ENCODE data around the gene MRFAP1L1.
"Not testable (repeated sequence)": the region's sequence is repeated elsewhere in the genome, so short reads cannot be mapped to it uniquely, and the experiment has no call there.

MRFAP1L1 gene

DNA sequence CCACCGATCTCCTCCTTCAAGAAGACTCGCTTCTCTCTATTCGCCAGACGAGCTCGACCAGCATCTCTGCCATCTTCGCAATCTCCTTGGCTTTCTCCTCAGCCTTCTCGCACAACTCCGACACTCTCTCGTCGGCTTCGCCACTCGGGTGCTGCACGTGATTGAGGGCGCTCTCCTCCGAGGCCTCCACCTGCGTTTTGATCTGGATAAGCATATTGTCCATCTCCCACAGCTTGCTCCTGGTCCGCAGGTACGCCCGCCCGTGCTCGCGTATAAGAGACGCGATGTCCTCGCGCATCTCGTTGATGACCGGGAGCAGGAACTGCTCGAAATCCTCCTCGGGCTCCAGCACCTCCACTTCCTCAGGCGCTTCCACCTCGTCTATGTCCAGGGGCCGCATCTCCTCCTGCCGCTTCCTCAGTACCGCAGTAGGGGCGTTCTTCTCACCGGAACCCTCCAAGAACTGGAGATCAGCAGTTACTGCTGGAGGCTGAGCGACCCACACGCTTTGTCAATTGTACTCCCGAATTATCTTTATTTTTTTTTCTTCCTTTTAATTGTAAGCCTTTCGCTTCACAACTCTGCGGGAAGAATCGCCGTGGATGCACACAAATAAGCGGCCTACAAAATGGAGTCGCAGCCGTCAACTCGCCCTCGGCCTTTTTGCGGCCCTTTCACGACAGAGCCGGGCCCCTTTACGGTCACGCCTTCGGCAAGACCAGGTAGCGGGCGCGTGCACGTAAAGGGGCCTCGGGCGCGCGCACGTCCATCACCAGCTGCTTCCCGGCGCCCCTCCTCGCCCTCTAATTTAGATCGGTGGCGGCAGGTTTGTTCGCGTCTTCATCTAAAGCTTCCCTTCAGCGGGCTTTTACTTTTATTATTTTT lies at the start of gene MRFAP1L1:
Gene MRFAP1L1 (minus strand): TSS at position 636 of the 885 bp plus-strand sequence. CDS start 236 bp downstream, at position 400.
- H3K4me1 ChIP-seq (ENCODE audit: control insufficient read depth, insufficient read depth, low read length), result peaks cover 17% of the 10 kb centered on the region
- no peaks in the 10 kb centered on the region for H3K27me3 ChIP-seq (ENCODE audit: control insufficient read depth, insufficient read depth, low read length)
- H3K27ac ChIP-seq (ENCODE audit: low read depth, low read length), result peak within 1 kb of the TSS; percentile 81
- H3K4me3 ChIP-seq (ENCODE audit: low read length), result peak within 1 kb of the TSS; percentile 96
- no peaks in the 10 kb centered on the region for H3K36me3 ChIP-seq (ENCODE audit: control insufficient read depth, insufficient read depth, low read length)
- H3K9ac ChIP-seq (ENCODE audit: low read length), result peak within 1 kb of the TSS; percentile 89

GRCh38 chr4:6758728-6759127 lies 49.1 kb upstream of the MRFAP1L1 start:
- Histone ChIP-seq H3K9ac (ENCODE audit: low read length) (no peak overlapping the region), H3K27ac (ENCODE audit: low read depth, low read length) (no peak overlapping the region), H3K27me3 (ENCODE audit: control insufficient read depth, insufficient read depth, low read length) (no peaks in the 10 kb centered on the region), H3K4me3 (ENCODE audit: low read length) (no peak overlapping the region), H3K4me1 (ENCODE audit: control insufficient read depth, insufficient read depth, low read length) (no peaks in the 10 kb centered on the region), H3K36me3 (ENCODE audit: control insufficient read depth, insufficient read depth, low read length) (no peaks in the 10 kb centered on the region)

DNA sequence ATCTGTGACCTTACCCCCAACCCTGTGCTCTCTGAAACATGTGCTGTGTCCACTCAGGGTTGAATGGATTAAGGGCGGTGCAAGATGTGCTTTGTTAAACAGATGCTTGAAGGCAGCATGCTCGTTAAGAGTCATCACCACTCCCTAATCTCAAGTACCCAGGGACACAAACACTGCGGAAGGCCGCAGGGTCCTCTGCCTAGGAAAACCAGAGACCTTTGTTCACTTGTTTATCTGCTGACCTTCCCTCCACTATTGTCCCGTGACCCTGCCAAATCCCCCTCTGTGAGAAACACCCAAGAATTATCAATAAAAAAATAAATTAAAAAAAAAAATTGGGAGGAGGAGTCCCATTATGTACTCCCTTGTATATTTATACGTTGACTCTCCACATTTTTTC lies 46.7 kb upstream of the MRFAP1L1 start:
- not testable (repeated sequence) for H3K4me3 ChIP-seq (ENCODE audit: low read length); H3K27me3 ChIP-seq (ENCODE audit: control insufficient read depth, insufficient read depth, low read length); H3K4me1 ChIP-seq (ENCODE audit: control insufficient read depth, insufficient read depth, low read length); H3K27ac ChIP-seq (ENCODE audit: low read depth, low read length); H3K9ac ChIP-seq (ENCODE audit: low read length); H3K36me3 ChIP-seq (ENCODE audit: control insufficient read depth, insufficient read depth, low read length)

DNA sequence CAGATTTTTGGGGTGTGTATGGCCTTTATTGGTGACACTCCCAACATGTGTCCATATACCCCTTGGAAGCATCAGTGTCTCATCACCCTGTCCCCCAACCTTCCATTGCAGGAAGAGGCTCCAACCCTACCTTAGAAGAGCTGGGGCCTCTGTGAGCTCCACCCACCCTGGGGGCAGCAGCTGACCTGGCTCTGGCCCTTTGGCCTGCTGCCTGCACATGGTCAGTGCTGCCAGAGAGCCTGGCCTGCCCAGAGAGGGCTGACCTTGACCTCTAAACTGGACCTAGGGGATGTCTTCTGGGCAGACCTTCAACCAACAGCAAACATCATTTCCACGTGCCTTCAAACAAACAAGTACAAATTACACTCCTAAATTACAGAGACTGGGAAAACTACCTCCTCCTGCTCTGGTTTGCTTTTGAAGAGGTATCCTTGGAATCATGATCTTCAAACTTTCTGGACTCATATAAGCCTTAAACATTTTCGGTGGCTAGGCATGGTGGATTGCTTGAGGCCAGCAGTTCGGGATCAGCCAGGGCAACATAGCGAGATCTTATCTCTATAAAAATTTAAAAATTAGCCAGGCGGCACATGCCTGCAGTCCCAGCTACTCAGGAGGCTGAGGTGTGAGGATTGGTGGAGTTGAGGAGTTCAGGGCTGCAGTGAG lies 45.6 kb upstream of the MRFAP1L1 start:
- Histone ChIP-seq H3K9ac (ENCODE audit: low read length) (no peak overlapping the region), H3K4me3 (ENCODE audit: low read length) (no peak overlapping the region), H3K27me3 (ENCODE audit: control insufficient read depth, insufficient read depth, low read length) (no peaks in the 10 kb centered on the region), H3K4me1 (ENCODE audit: control insufficient read depth, insufficient read depth, low read length) (no peaks in the 10 kb centered on the region), H3K36me3 (ENCODE audit: control insufficient read depth, insufficient read depth, low read length) (no peaks in the 10 kb centered on the region), H3K27ac (ENCODE audit: low read depth, low read length) (no peak overlapping the region)

DNA sequence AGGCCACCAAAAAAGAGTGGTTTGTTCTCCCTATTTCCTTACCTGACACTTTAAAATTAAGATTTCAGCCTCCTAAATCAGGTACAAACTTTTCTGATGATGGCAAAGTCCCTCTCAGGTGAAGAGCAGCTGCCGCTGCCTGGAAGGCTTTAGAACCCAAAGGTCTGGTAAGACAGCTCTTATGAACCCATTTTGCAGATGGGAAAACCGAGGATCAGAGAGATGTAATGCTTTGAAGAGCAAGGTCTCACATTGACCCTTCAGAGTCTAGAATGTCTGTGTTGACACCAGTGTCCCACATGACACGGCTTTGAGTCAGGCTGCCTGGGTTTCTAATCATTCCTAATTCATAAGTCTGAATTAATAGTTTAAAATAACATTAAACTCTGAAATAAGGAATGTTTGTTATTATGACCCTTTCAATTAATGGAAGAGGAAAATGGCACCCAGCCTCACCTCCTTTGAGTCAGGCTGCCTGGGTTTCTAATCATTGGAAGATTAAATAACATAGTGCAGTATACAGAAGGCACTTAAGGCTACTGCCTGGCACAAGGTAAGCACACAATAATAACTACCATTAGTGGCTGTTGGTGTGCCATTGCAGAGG lies 44.9 kb upstream of the MRFAP1L1 start:
- H3K36me3 ChIP-seq (ENCODE audit: control insufficient read depth, insufficient read depth, low read length), result no peaks in the 10 kb centered on the region
- H3K9ac ChIP-seq (ENCODE audit: low read length), result no peak overlapping the region
- no peaks in the 10 kb centered on the region for H3K27me3 ChIP-seq (ENCODE audit: control insufficient read depth, insufficient read depth, low read length)
- no peak overlapping the region for H3K27ac ChIP-seq (ENCODE audit: low read depth, low read length)
- H3K4me3 ChIP-seq (ENCODE audit: low read length), result no peak overlapping the region
- no peaks in the 10 kb centered on the region for H3K4me1 ChIP-seq (ENCODE audit: control insufficient read depth, insufficient read depth, low read length)

- H3K4me1 ChIP-seq (ENCODE audit: control insufficient read depth, insufficient read depth, low read length), result no peaks in the 10 kb centered on the region
- no peaks in the 10 kb centered on the region for H3K27me3 ChIP-seq (ENCODE audit: control insufficient read depth, insufficient read depth, low read length)
- no peak overlapping the region for H3K9ac ChIP-seq (ENCODE audit: low read length)
- H3K36me3 ChIP-seq (ENCODE audit: control insufficient read depth, insufficient read depth, low read length), result no peaks in the 10 kb centered on the region
- H3K27ac ChIP-seq (ENCODE audit: low read depth, low read length), result no peak overlapping the region
- H3K4me3 ChIP-seq (ENCODE audit: low read length), result no peak overlapping the region
Observed at GRCh38 chr4:6753891-6754290, 44.2 kb upstream of the MRFAP1L1 start.

- H3K36me3 ChIP-seq (ENCODE audit: control insufficient read depth, insufficient read depth, low read length), result no peaks in the 10 kb centered on the region
- H3K27me3 ChIP-seq (ENCODE audit: control insufficient read depth, insufficient read depth, low read length), result no peaks in the 10 kb centered on the region
- no peak overlapping the region for H3K4me3 ChIP-seq (ENCODE audit: low read length)
- no peaks in the 10 kb centered on the region for H3K4me1 ChIP-seq (ENCODE audit: control insufficient read depth, insufficient read depth, low read length)
- H3K27ac ChIP-seq (ENCODE audit: low read depth, low read length), result no peak overlapping the region
- H3K9ac ChIP-seq (ENCODE audit: low read length), result no peak overlapping the region
Observed at GRCh38 chr4:6753103-6753560, 43.5 kb upstream of the MRFAP1L1 start.

- H3K9ac ChIP-seq (ENCODE audit: low read length), result no peak overlapping the region
- no peaks in the 10 kb centered on the region for H3K4me1 ChIP-seq (ENCODE audit: control insufficient read depth, insufficient read depth, low read length)
- no peak overlapping the region for H3K4me3 ChIP-seq (ENCODE audit: low read length)
- no peak overlapping the region for H3K27ac ChIP-seq (ENCODE audit: low read depth, low read length)
- no peaks in the 10 kb centered on the region for H3K27me3 ChIP-seq (ENCODE audit: control insufficient read depth, insufficient read depth, low read length)
- no peaks in the 10 kb centered on the region for H3K36me3 ChIP-seq (ENCODE audit: control insufficient read depth, insufficient read depth, low read length)
Observed at GRCh38 chr4:6752486-6752829, 42.8 kb upstream of the MRFAP1L1 start.

- Histone ChIP-seq H3K4me3 (ENCODE audit: low read length) (no peak overlapping the region), H3K4me1 (ENCODE audit: control insufficient read depth, insufficient read depth, low read length) (no peaks in the 10 kb centered on the region), H3K9ac (ENCODE audit: low read length) (no peak overlapping the region), H3K27me3 (ENCODE audit: control insufficient read depth, insufficient read depth, low read length) (no peaks in the 10 kb centered on the region), H3K36me3 (ENCODE audit: control insufficient read depth, insufficient read depth, low read length) (no peaks in the 10 kb centered on the region), H3K27ac (ENCODE audit: low read depth, low read length) (no peak overlapping the region)
Observed at GRCh38 chr4:6751611-6752485, 42.2 kb upstream of the MRFAP1L1 start.

DNA sequence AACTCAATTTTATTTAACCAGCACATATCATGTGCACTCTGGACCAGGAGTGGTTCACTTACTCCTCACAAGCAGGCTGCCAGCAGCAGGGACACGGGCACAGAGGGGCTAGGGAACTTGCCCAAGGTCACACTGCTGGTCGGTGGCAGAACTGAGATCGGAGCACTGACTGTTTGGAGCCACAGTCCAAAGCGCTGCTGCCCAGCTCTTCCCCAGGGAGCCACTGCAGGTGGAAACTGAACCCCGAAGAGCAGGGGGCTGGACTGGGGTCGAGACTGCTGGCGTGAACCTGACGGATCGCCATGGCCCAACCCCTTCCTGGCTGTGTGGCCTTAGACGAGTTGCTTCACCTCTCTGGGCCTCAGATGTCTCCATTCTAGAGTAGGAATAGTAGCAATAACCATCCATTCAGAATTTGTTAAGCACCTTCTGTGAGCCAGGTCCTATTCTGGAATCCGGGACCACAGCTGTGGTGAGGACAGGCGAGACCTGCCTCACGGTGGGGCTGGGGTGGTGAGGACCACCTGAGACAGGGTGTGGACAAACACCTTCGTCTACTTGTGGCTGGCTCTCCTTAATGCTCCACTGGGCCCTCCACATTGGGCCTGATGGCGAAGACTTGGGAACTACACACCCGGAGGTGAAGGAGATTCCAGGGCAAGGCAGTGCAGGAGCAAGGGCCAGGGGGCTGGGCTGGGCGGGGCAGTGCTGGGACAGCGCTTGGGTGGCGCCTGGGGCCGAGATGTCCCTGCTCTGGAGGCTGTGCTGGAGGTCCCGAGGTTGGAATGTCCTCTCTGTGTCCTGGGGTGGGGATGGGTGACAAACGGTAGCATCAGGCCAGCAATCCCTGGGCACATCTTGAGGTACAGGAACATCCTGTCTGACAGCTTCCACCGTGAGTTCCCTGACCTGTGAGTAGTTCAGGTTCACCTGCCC lies 40.9 kb upstream of the MRFAP1L1 start:
- no peak overlapping the region for H3K9ac ChIP-seq (ENCODE audit: low read length)

More for the DNA sequence above, 40.9 kb upstream of the MRFAP1L1 start:
- Histone ChIP-seq H3K4me1 (ENCODE audit: control insufficient read depth, insufficient read depth, low read length) (no peaks in the 10 kb centered on the region), H3K27me3 (ENCODE audit: control insufficient read depth, insufficient read depth, low read length) (no peaks in the 10 kb centered on the region), H3K36me3 (ENCODE audit: control insufficient read depth, insufficient read depth, low read length) (no peaks in the 10 kb centered on the region), H3K4me3 (ENCODE audit: low read length) (no peak overlapping the region), H3K27ac (ENCODE audit: low read depth, low read length) (no peak overlapping the region)

Measured in rectal smooth muscle tissue (tissue), 1 donor.